Raji (cell line): ENCODE measurements around the gene PLEKHA7.

Source experiments
- POLR2A ChIP-seq: IDR thresholded peaks from 2 replicates; pipeline ENCODE4 v1.6.1; 2011; ENCODE audit warnings: low read depth, low read length, control low read depth; ENCODE audit not compliant: insufficient read depth

Gene PLEKHA7

GRCh38 chr11:16920559-16920958, 93.7 kb downstream of the PLEKHA7 start:
- TF ChIP-seq POLR2A: no peak

GRCh38 chr11:16917941-16918340, 96.3 kb downstream of the PLEKHA7 start:
- TF ChIP-seq POLR2A: no peak

- no peak for TF ChIP-seq POLR2A
These were observed 101.5 kb downstream of the PLEKHA7 start for GRCh38 chr11:16912692-16913111.

- TF ChIP-seq POLR2A: no peak
These were observed 102.6 kb downstream of the PLEKHA7 start for GRCh38 chr11:16911658-16912057.

GRCh38 chr11:16911186-16911585, 103.0 kb downstream of the PLEKHA7 start:
- no peak for TF ChIP-seq POLR2A

GRCh38 chr11:16909359-16910035, 104.7 kb downstream of the PLEKHA7 start:
- TF ChIP-seq POLR2A: no peak

GRCh38 chr11:16905375-16905774, 108.8 kb downstream of the PLEKHA7 start:
- no peak for TF ChIP-seq POLR2A

GRCh38 chr11:16902781-16903378, 111.3 kb downstream of the PLEKHA7 start:
- no peak for TF ChIP-seq POLR2A

- TF ChIP-seq POLR2A: no peak
These were observed 112.0 kb downstream of the PLEKHA7 start for GRCh38 chr11:16902182-16902581.

- no peak for TF ChIP-seq POLR2A
These were observed 113.7 kb downstream of the PLEKHA7 start for GRCh38 chr11:16900491-16900890.

GRCh38 chr11:16899708-16900303, 114.4 kb downstream of the PLEKHA7 start:
- TF ChIP-seq POLR2A: no peak

- TF ChIP-seq POLR2A: no peak
These were observed 115.8 kb downstream of the PLEKHA7 start for GRCh38 chr11:16898274-16898985.

- TF ChIP-seq POLR2A: no peak
These were observed 116.6 kb downstream of the PLEKHA7 start for GRCh38 chr11:16897470-16898061.

- no peak for TF ChIP-seq POLR2A
These were observed 117.3 kb downstream of the PLEKHA7 start for GRCh38 chr11:16896729-16897469.

GRCh38 chr11:16895306-16895705, 118.9 kb downstream of the PLEKHA7 start:
- TF ChIP-seq POLR2A: no peak
